ENCODE results near the gene ABCG4.
A peak's percentile ranks its signal among the peaks of the same experiment; 100 is the strongest.

Gene ABCG4

GRCh38 chr11:119207415-119207960 is 58.6 kb downstream of the ABCG4 start:
- Histone ChIP-seq H3K27ac (ENCODE audit: low read depth, low read length) (peak overlapping the region; percentile 66), H4K20me1 (ENCODE audit: control insufficient read depth, insufficient read depth, low read depth, low read length) (0 out of 2 replicates have a peak, but pooled peaks cover 6% of the 10 kb centered on the region), H3K27me3 (ENCODE audit: control insufficient read depth, low read length) (no peaks in the 10 kb centered on the region), H3K9me3 (ENCODE audit: control insufficient read depth, insufficient read depth, low read length) (no peaks in the 10 kb centered on the region), H3K36me3 (ENCODE audit: control insufficient read depth, low read length) (peaks cover 16% of the 10 kb centered on the region), H3K79me2 (ENCODE audit: control insufficient read depth, low read length) (peaks cover 61% of the 10 kb centered on the region), H3K4me3 (ENCODE audit: low read length) (peak overlapping the region; percentile 100), H3K9me2 (replicated peaks; ENCODE audit: control insufficient read depth, low read length) (no peaks in the 10 kb centered on the region), H3K4me2 (ENCODE audit: low read length) (peak overlapping the region; percentile 89), H3K4me1 (ENCODE audit: control insufficient read depth, low read length) (peaks cover 36% of the 10 kb centered on the region), H3F3A (ENCODE audit: control insufficient read depth, insufficient read depth) (peaks cover 25% of the 10 kb centered on the region)
- TF ChIP-seq CTCF (IDR thresholded peaks at IDR 0.05; ENCODE audit: low read depth, low read length, poor library complexity, severe bottlenecking) (no peak), EZH2phosphoT487 (IDR thresholded peaks at IDR 0.05; ENCODE audit: borderline replicate concordance, low read length) (no peak)

- Histone ChIP-seq H3K36me3 (ENCODE audit: control insufficient read depth, low read length) (peaks cover 16% of the 10 kb centered on the region), H4K20me1 (ENCODE audit: control insufficient read depth, insufficient read depth, low read depth, low read length) (peaks cover 9% of the 10 kb centered on the region; the same call in 1 of the 2 replicates), H3K9me2 (replicated peaks; ENCODE audit: control insufficient read depth, low read length) (no peaks in the 10 kb centered on the region), H3K79me2 (ENCODE audit: control insufficient read depth, low read length) (peaks cover 78% of the 10 kb centered on the region), H3K27ac (ENCODE audit: low read depth, low read length) (no peak overlapping the region), H3K27me3 (ENCODE audit: control insufficient read depth, low read length) (no peaks in the 10 kb centered on the region), H3F3A (ENCODE audit: control insufficient read depth, insufficient read depth) (peaks cover 25% of the 10 kb centered on the region), H3K4me3 (ENCODE audit: low read length) (no peak overlapping the region), H3K4me2 (ENCODE audit: low read length) (no peak overlapping the region), H3K9me3 (ENCODE audit: control insufficient read depth, insufficient read depth, low read length) (no peaks in the 10 kb centered on the region), H3K4me1 (ENCODE audit: control insufficient read depth, low read length) (peaks cover 40% of the 10 kb centered on the region)
- TF ChIP-seq EZH2phosphoT487 (IDR thresholded peaks at IDR 0.05; ENCODE audit: borderline replicate concordance, low read length) (no peak), CTCF (IDR thresholded peaks at IDR 0.05; ENCODE audit: low read depth, low read length, poor library complexity, severe bottlenecking) (no peak)
Measured at GRCh38 chr11:119209186-119209585, 60.3 kb downstream of the ABCG4 start.

- Histone ChIP-seq H3K36me3 (ENCODE audit: control insufficient read depth, low read length) (peaks cover 16% of the 10 kb centered on the region), H3K4me2 (ENCODE audit: low read length) (no peak overlapping the region), H3K9me2 (replicated peaks; ENCODE audit: control insufficient read depth, low read length) (no peaks in the 10 kb centered on the region), H3F3A (ENCODE audit: control insufficient read depth, insufficient read depth) (peaks cover 16% of the 10 kb centered on the region), H3K79me2 (ENCODE audit: control insufficient read depth, low read length) (peaks cover 87% of the 10 kb centered on the region), H3K9me3 (ENCODE audit: control insufficient read depth, insufficient read depth, low read length) (no peaks in the 10 kb centered on the region), H3K4me3 (ENCODE audit: low read length) (no peak overlapping the region), H3K27ac (ENCODE audit: low read depth, low read length) (no peak overlapping the region), H4K20me1 (ENCODE audit: control insufficient read depth, insufficient read depth, low read depth, low read length) (peaks cover 9% of the 10 kb centered on the region; the same call in 1 of the 2 replicates), H3K4me1 (ENCODE audit: control insufficient read depth, low read length) (peaks cover 34% of the 10 kb centered on the region), H3K27me3 (ENCODE audit: control insufficient read depth, low read length) (no peaks in the 10 kb centered on the region)
- TF ChIP-seq EZH2phosphoT487 (IDR thresholded peaks at IDR 0.05; ENCODE audit: borderline replicate concordance, low read length) (no peak), CTCF (IDR thresholded peaks at IDR 0.05; ENCODE audit: low read depth, low read length, poor library complexity, severe bottlenecking) (no peak)
Measured at GRCh38 chr11:119210050-119210449, 61.2 kb downstream of the ABCG4 start.

Data from DOHH2 (cell line).